SW480 (cell line): ENCODE measurements around the gene DCDC2C.

Experiments
- DNase-seq: peaks from one replicate; pipeline ENCODE4 v3.0.0-alpha.2; 2016; ENCODE audit warnings: low spot score

The DCDC2C gene

DNA sequence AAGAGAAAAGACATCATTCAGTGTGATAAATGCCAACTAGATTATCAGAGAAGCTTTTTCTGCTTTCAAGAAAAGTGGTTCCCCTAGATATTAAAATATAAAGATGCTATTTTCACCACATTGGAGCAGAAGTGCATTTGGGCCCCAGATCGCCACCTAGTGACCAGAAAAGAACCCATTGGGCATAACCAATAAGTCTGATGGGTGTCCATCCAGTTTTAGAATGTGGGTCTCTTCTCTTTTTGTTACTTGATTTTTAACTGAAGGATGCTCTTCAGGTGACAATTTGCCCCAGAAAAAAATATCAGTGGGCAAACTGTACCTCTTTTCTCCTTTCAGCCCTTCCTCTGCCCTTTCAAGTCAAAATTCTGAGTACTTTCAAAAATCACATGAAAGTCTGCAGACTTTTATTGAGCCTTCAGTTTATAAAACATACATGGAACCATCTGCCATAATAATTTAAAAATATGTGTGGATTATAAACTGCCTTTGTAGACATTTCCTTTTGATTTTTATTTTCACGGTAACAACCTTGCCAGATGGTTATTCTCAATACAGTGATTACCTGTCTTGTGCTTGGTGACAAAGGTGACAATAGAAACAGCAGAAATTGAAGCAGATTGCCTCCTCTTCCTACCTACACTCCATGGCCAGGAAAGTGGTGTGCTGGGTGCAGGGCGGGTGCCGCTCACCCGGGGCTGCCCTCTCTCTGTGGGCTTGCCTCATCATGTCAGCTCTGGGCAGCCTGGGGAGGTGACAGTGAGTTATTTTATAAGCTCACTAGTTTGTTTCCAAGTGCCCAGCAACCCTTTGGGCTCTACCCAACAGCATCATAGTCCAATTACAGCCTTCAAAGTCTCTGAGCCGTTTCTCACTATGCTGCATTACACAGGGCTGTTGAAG, 124.5 kb downstream of the DCDC2C start:
- peak; percentile 29 for DNase-seq

DNA sequence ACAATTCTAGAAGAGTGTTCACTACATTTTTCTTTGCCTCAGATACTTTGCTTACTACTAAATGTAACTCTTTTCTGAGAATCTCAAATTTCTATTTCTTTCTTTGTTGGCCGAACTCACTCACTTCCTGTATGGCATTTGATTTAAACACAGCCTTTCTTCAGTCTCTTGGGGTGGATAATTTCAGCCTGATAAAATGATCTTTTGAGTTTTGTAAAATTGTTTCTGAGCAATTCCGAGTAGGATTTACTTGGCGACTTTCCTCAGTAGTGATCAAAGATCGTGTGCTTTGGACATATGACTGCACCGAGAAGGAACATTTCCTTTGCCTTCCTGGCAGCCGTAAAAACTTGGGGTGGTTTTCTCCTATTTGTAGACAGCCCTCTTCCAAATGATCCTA, 127.4 kb downstream of the DCDC2C start:
- DNase-seq: no peak

DNA sequence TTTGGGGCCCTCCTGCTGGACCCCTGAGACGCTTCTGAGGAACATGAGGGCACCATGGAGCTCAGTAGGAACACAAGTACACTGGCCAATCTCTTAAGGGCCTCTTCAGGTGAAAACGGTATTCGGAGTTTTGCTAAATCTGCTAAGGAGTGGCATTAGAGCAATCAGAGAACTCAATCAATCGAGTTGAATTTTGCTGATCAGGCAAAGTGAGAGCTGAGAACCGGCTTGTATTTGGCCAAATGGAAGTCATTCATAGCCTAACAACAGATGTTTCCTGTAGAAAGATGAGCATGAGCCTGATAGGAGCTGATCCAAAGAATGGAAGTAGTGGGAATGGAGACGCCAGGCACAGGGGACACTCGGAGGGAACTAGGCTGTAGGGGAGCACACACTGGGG, 133.7 kb downstream of the DCDC2C start:
- DNase-seq: no peak

DNA sequence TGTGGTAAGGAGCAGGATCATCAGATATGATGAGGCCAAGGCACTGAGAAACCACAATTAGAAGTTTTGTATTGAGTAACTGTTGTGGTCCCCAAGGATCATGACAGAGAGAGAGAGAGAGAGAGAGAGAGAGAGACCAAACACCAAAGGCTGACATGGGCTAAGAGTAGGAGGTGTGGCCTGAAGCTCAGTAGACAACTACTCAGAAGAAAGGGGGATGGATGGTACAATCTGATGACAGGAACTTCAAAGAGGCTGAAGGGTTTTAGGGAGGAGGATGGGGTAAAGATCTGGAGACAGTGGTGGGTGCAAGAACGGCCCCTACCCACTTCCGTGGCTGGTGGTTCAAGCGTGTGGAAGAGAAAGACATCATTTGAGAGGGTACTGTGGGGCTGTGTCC, 135.0 kb downstream of the DCDC2C start:
- no peak for DNase-seq

DNA sequence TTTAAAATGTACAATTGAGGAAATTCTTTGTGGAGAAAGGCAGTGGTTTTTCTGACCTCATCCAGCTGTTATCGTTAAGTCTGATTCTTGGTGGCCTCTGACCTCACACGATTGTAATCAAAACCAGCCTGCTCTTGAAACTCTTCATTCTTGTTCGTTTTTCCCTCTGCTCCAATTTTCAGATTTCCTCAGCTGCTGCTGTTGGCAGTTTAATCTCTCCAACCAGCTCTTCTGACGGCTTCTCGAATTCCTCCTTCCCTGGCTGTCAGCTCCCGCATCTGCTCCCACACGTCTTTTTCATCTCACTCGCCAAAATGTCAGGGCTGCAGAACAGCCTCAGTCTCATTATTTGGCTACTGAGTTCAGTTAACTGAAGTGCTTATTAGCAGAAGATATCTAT, 136.1 kb downstream of the DCDC2C start:
- DNase-seq: no peak

DNA sequence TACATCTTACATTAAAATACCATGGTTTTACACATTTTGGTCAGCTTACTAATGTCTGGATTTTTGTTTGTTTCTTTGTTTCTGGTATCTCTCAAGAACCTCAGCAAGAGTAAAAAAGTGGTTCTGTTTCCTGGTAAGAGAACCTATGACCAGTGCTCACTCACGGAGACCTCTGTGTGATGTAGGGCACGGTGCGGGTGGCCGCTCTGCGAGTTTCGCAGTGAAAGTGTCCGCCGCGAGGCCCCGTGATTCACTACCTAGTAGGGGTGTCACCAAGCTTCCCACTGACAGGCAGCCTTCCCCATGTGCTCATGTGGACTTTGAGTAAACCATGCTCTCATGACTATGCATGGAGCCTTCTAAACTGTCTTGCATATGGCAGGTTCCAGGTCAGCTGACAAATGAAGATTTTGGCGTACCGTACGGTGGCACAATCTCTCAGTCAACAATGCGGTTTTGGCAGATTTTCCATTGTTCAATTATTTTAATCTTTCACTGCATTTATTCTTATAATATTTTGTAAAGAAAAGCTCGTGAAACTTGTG, 137.3 kb downstream of the DCDC2C start:
- DNase-seq: no peak

DNA sequence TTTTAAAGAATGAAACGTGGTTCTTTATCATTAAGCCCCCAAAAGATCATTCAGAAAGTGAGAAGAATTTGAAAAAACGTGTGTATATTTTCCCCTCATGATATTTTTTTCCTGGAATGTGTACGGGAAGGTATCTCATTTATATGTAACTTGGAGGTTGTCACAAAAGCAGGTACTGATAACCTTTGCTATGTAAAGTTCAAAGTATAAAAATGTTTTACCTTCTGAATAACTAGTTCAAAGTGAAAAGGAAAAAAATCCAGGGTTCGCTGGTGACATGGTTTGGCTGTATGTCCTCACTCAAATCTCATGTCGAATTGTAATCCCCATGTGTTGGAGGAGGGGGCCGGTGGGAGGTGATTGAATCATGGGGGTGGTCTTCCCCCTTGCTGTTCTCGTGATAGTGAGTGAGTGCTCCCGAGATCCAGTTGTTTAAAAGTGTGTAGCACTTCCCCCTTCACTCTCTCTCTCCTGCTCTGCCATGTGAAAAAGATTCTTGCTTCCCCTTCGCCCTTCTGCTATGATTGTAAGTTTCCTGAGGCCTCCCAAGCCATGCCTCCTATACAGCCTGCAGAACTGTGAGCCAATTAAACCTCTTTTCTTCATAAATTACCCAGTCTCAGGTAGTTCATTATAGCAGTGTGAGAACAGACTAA, 144.2 kb downstream of the DCDC2C start:
- no peak for DNase-seq

DNA sequence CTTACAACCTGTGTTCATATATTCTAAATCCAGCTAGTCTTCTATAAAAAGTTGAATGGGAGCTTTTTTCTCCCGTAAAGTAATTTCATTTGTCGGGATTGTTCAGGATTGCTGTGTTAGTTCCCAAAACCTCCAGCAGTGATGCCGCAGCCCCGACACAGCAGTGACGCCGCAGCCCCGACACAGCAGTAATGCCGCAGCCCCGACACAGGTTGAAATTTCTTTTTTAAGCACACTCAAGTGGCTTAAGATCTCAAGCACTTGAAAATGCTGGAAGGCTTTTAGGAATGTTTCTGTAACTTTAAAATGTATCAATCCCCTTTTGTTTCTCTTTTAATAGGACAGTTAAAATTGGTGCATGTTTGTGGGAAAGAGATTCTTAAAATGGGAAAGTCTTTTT, 145.4 kb downstream of the DCDC2C start:
- DNase-seq: no peak

DNA sequence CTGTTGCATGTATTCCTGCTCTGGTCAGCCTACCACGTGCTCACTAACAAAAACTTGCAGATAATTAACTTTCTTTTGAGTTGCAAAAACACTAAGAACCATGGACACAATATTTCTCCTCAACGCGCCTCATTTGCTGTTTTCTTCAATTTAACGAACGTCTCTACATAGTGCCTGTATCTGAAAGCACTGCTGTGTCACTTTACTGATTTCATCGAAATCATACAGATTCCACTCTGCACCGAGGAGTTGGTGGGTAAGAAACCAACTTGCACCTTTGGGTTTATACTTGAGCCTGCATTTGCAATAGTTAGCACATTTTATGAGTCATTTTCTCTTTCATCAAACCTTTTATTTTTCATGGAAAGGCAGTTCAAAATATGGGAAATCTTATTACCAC, 145.8 kb downstream of the DCDC2C start:
- no peak for DNase-seq

DNA sequence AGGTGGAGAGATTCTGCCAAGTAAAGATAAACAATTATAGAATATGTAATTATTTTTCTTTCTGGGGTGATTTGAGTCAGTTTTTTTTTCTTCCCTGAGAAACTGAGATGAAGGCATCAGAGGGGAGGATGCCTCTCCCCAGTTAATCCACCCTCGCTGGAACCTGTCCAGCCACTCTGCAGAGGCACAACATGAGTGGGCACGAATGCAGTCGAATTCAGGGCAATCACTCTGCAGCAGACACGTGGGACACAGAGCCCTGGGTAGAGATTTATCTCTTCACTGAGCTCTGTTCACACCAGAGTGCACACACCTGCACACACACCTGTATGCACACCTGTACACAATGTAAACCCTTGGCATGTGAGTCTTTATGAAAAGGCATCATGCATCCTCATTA, 154.2 kb downstream of the DCDC2C start:
- DNase-seq: no peak

DNA sequence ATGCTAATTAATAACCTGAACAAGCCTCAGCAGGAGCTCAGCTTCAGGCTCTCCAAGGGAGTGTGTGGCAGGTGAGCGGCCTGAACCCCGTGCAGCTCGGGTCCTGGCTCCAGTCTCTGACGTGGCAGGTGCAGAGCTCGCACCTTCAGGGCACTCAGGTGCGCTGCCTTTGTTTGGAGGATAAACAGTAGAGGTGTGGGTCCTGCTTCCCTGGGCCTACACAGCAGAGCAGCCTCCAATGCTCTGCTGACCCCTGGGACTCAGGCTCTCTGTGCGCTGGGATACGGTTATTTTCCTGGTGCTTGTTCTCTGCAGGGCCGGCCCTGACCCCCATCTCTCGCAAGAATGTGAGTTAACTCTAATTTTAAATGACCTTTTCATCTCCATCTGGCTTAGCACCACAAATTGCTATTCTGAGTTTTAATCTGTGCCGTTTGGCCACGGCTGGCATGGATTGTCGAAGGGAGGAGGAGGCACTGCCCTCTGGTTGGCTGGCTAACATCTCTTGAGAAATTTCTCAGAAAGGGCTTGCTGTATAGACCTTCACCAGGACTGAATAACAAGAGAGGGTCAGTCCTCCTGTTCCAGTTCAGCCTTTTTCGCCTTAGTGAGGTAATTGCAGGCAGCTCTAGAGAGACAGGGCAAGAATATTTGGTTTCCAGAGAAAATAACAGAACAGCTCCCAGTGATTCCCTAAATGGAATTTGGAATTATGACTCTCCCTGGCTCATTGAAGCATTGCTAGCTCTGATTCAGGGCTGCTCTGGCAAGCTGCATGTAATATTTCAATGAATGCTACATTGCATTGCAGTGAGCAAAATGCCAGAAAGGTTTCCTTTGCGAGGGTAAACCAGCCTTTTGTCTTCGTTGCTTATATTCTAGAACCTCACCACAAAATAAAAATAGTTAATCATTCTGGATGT, 161.8 kb downstream of the DCDC2C start:
- no peak for DNase-seq

DNA sequence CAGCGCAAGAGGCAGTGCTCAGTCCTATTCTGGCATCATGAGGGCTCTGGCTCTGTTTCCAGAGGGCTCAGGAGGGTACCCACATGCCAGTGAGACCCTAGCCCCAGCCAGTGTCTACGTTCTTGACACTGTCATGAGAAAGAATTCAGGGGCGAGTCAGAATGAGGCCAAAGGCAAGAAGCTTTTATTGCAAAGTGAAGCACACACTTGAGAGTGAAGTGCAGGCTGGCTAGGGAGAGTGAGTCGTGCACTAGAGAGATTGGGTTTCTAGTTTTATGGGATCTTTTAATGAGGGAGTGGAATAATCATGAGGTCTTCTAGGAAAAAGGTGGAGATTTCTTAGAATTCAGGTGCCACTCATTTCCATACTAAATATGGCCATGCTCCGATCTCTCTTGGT, 164.1 kb downstream of the DCDC2C start:
- DNase-seq: no peak

DNA sequence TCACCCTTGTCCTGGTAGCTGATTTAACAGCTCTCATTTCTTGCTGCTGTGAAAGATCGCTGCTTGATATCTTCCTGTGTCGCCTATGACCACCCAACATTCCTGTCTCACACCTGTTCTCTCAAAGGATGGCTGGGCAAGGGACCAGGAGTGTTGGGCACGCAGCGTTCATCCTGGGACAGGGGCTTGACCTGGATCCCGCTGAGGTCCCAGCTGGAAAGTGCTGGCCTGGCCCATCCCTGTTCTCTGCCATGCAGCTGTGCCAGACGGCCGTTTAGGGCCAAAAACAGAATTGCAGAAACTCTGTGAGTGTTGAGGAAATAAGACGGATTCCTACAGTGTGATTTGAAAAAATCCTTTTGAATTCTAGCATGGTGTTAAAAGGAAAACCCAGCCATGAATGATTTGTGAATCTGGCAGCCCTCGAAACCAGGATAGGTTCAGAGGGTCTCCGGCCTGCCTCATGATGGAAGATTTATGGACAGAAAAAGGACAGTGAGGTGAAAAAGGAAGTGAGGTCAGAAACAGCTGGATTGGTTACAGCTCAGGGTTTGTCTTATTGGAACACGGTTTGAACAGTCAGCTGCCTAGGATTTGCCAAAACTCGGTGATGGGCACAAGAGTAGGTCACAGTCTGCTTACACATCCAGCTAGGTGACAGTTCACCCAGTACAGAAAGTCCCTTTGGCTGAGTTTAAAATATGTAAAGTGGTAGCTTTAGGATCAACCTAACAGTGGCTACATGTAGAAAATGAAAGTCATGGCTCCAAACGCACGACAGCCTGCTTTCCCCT, 164.8 kb downstream of the DCDC2C start:
- no peak for DNase-seq

DNA sequence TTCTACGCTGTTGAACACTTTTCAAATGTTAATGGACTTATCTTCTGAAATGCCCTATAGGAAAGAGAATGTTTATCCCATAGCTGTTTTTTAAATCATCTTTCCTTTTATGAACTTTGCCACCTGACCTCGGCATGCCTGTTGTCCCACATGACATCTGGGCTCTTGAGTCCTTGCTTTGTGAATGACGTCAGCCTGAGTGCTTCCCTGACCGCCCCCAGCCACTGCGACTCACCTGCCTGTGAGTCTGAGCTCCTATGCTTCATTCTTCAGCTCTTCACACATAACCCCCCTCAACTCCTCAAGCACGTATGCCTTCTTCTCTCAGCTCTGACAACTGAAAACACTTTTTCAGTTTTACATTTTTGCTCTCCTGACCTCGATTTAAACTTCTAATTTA, 166.8 kb downstream of the DCDC2C start:
- peak; percentile 14 for DNase-seq

DNA sequence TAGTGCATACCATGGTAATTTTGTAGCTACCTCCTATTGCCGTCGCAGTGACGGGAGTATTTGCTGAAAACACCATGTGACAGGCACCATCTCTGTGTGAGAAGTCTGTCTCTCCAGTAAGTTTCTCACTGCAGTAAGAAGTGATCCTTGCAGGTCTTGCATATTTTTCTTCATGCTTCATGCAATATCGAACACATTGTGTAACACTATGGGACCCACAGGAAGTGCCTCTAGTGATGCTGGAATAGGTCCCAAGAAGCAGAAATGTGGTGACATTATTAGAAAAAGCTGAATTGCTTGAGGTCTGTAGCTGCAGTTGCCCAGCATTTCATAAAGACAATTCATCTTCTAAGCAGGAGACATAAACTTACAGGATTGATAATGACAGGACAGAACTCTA, 167.6 kb downstream of the DCDC2C start:
- DNase-seq: no peak

DNA sequence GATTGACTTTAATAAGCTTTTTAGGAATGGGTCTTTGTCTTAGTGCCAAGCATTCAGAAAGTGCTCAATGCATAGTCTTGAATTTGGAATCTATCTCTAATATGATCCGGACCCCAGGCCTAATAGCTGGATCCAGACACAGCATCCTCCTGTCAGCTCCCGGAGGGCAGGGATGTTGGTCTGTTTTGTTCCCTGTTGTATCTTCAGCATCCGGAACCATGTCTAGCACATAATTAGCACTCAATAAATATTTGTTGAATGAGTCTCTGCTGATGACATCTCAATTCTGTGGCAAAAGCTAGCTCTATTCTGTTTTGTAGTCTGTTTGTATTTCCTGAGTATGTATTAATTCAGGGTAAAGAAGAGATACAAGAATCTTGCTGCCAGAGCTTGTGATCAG, 169.1 kb downstream of the DCDC2C start:
- no peak for DNase-seq

DNA sequence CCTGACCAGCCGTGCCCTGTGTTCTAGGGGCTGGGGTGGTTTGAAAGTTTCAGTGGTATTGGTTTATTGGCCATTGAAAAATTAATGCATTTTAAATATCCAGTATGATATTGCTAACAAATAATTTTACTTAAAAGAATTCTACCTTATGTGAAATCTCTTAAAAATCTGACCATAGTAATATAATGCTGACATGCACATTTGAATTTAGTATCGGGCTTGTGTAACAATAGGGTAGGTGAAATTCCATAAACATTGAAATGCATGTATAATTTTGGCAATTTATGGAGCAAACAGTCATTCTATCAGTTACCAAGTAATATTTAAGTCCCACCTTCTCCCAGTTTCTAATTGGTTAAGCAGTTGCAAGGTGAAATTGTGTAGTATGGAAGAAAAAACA, 170.5 kb downstream of the DCDC2C start:
- DNase-seq: no peak

DNA sequence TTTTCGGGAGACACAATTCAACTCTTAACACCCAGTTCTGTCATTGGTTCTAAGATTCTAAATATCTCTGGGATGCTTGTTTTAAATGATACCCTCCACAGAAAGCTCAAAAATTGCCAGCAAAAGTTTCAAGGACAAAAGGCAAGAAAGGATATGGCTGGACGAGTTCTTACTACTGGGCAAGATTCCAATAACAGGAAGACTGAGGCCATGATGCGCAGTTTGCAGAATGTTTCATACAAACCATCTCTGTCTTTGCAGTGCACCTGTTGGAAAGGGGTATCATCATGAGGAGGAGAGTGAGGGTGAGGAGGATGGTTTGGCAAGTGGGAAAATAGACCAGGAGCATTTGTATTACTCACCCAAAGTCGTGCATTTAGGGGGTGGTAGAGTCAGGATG, 172.8 kb downstream of the DCDC2C start:
- DNase-seq: no peak

DNA sequence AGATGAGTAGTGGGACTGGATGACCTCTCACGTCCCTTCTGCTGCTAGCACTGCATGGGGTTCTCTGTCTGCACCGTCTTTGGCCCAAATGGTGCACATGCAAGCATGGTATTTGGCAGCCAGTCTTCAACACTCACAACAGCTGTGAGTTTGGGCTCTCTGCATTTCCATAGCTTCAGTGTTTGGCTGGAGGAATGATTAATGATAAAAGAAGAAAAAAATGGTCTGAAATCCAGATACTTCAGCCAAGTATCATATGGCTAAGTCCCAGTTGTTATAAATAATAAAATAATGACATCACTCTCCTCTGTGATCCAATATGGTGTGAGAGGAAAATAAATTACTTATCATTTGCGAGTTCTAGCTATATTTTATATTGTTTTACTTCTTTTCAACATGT, 173.3 kb downstream of the DCDC2C start:
- DNase-seq: no peak

DNA sequence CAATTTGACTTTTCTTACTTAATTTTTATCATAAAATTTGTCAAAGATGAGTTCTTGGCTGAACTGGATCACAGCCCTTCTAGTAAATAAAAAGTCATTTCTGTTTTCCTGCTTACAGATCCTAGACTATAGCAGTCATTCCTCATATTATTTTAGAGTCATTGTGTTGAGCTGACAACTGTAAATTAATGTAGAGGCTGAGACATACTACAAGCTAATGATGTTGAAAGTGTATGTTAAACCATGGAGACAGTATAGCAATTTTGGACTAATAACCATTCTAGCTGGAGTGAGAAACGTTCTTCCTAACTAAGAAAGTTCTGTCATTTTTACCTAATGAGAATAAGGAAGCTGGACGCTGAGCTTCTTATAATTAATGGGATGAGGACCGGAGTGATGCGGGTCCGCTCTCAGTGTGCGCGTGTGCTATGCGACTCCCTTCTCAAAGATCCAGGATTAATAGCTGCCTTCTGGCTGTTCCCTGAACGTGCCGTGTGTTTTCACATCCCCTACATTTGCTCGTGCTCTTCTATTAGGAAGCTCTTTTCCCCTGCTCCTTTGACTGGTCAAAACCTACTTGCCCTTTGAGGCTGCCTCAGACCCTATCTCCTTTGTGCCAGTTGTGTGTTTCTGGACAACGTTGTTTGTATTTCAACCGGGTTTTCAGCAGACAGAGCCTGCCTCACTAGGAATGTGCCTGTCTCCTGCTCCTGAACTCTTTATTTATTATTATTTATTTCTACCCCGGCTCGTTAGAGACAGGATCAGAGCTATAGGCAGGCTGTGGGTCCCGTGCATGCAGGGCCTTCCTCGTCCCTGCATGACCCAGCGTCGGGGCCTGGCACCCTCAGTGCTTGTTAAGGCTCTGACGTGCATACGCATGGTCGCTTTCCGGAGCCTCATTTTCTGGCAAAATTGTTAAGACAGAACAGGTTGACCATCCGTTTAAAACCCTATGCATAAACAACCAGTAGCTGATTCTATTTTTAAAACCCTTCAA, 182.6 kb downstream of the DCDC2C start:
- no peak for DNase-seq
